ENCODE results near the gene CCNI2. TPM values are rescaled to one million over a fixed set of nuclear protein-coding genes. Genes with fewer than 3 reads are reported as not detected.

The CCNI2 gene
- total RNA-seq, 1 donor from 2014 or later: not detected

Other genes with a start within 250 kb of the CCNI2 start
- not detected for gene IL5, start 203.9 kb upstream of the CCNI2 start, total RNA-seq
- 14.5 TPM for gene RAD50, start 190.4 kb upstream of the CCNI2 start, total RNA-seq
- not detected for gene IL13, start 89.3 kb upstream of the CCNI2 start, total RNA-seq
- not detected for gene IL4, start 73.4 kb upstream of the CCNI2 start, total RNA-seq
- 1.5 TPM for gene KIF3A, start 9.9 kb upstream of the CCNI2 start, total RNA-seq
- gene SEPTIN8, start 29.8 kb downstream of the CCNI2 start, total RNA-seq: 12.2 TPM
- 1.7 TPM for gene SOWAHA, start 65.9 kb downstream of the CCNI2 start, total RNA-seq
- gene SHROOM1, start 83.2 kb downstream of the CCNI2 start, total RNA-seq: 41.3 TPM
- 0.15 TPM for gene GDF9, start 119.0 kb downstream of the CCNI2 start, total RNA-seq
- gene UQCRQ, start 119.2 kb downstream of the CCNI2 start, total RNA-seq: 727 TPM
- 168 TPM for gene LEAP2, start 126.2 kb downstream of the CCNI2 start, total RNA-seq
- gene AFF4, start 216.2 kb downstream of the CCNI2 start, total RNA-seq: 17.4 TPM

All from left lobe of liver (tissue), 1 donor.